ENCODE results near the gene NAP1L4.

NAP1L4 gene

GRCh38 chr11:2931420-2931746 is 60.7 kb downstream of the NAP1L4 start:
- no peak overlapping the region for H3K4me3 ChIP-seq (ENCODE audit: low read depth in 1 of 5, low read length in 5 of 5)
- H3K4me1 ChIP-seq (ENCODE audit: control insufficient read depth in 5 of 5, insufficient read depth in 5 of 5, low read length in 5 of 5): peaks cover 0 to 43% (median 33%) of the 10 kb centered on the region in 5 donors
- H3K9me3 ChIP-seq (ENCODE audit: control insufficient read depth in 5 of 5, low read length in 5 of 5): no peaks in the 10 kb centered on the region
- no peak overlapping the region for H3K27ac ChIP-seq (ENCODE audit: low read depth, low read length)
- H3K9ac ChIP-seq (ENCODE audit: low read length in 5 of 5): no peak overlapping the region
- no peaks in the 10 kb centered on the region for H3K36me3 ChIP-seq (ENCODE audit: control insufficient read depth in 5 of 5, insufficient read depth in 5 of 5, low read length in 5 of 5)
- peaks cover 0 to 27% (median 6%) of the 10 kb centered on the region in 5 donors for H3K27me3 ChIP-seq (ENCODE audit: control insufficient read depth in 5 of 5, insufficient read depth in 4 of 5, low read length in 5 of 5)

DNA sequence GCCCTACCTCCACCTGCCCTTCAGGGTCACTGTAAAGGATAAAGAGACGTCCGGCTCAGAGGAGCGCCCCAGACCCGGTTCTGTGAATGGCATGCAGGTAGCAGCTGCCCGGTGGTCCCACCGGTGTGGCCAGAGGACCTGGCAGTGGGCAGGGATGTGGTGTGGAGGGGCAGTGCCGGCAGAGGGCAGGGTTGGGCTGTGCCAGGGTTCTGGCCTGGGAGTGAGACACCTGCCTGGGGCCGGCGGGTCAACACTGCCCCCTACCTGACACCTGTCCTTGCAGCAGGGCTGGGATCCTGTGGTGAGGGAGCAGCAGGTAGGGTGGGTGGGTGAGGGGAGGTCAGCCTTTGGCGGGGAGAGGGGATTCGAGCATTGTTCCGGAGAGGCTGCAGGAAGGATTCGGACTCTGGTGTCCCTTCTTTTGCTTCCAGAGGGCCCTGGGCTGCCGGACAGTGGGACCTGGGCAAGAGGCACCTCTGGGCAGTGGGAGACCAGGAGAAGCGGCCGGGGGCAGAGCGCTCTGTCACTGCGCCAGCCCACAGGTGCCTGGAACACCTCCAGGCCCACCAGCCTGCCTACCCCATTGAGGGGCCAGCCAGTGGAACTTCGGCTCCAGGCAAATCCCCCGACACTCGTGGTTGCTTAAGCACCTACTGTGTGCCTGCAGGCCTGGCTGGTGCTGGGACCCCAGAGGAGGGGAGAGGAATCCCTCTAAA is 61.3 kb downstream of the NAP1L4 start:
- peak overlapping the region in 1 of 5 donors; percentile 69 for H3K9ac ChIP-seq (ENCODE audit: low read length in 5 of 5)
- H3K27ac ChIP-seq (ENCODE audit: low read depth, low read length): peak overlapping the region; percentile 30
- peaks cover 0 to 43% (median 33%) of the 10 kb centered on the region in 5 donors for H3K4me1 ChIP-seq (ENCODE audit: control insufficient read depth in 5 of 5, insufficient read depth in 5 of 5, low read length in 5 of 5)
- no peaks in the 10 kb centered on the region for H3K9me3 ChIP-seq (ENCODE audit: control insufficient read depth in 5 of 5, low read length in 5 of 5)
- peak overlapping the region in 4 of 5 donors; percentile 39 to 67 (median 58) for H3K4me3 ChIP-seq (ENCODE audit: low read depth in 1 of 5, low read length in 5 of 5)
- peaks cover 0 to 28% (median 6%) of the 10 kb centered on the region in 5 donors for H3K27me3 ChIP-seq (ENCODE audit: control insufficient read depth in 5 of 5, insufficient read depth in 4 of 5, low read length in 5 of 5)
- no peaks in the 10 kb centered on the region for H3K36me3 ChIP-seq (ENCODE audit: control insufficient read depth in 5 of 5, insufficient read depth in 5 of 5, low read length in 5 of 5)

- H3K4me3 ChIP-seq (ENCODE audit: low read depth in 1 of 5, low read length in 5 of 5): peak overlapping the region; percentile 57 to 67 (median 59)
- H3K9me3 ChIP-seq (ENCODE audit: control insufficient read depth in 5 of 5, low read length in 5 of 5): no peaks in the 10 kb centered on the region
- peak overlapping the region in 4 of 5 donors; percentile 42 to 69 (median 56) for H3K9ac ChIP-seq (ENCODE audit: low read length in 5 of 5)
- no peaks in the 10 kb centered on the region for H3K36me3 ChIP-seq (ENCODE audit: control insufficient read depth in 5 of 5, insufficient read depth in 5 of 5, low read length in 5 of 5)
- peaks cover 0 to 43% (median 33%) of the 10 kb centered on the region in 5 donors for H3K4me1 ChIP-seq (ENCODE audit: control insufficient read depth in 5 of 5, insufficient read depth in 5 of 5, low read length in 5 of 5)
- H3K27me3 ChIP-seq (ENCODE audit: control insufficient read depth in 5 of 5, insufficient read depth in 4 of 5, low read length in 5 of 5): peaks cover 0 to 28% (median 6%) of the 10 kb centered on the region in 5 donors
- H3K27ac ChIP-seq (ENCODE audit: low read depth, low read length): peak overlapping the region; percentile 30
Measured at GRCh38 chr11:2929950-2930703, 62.0 kb downstream of the NAP1L4 start.

GRCh38 chr11:2929531-2929949 is 62.6 kb downstream of the NAP1L4 start:
- H3K9ac ChIP-seq (ENCODE audit: low read length in 5 of 5): peak overlapping the region in 3 of 5 donors; percentile 42 to 69 (median 56)
- no peaks in the 10 kb centered on the region for H3K9me3 ChIP-seq (ENCODE audit: control insufficient read depth in 5 of 5, low read length in 5 of 5)
- peak overlapping the region; percentile 30 for H3K27ac ChIP-seq (ENCODE audit: low read depth, low read length)
- H3K4me1 ChIP-seq (ENCODE audit: control insufficient read depth in 5 of 5, insufficient read depth in 5 of 5, low read length in 5 of 5): peaks cover 1 to 49% (median 37%) of the 10 kb centered on the region in 5 donors
- peak overlapping the region in 4 of 5 donors; percentile 57 to 67 (median 60) for H3K4me3 ChIP-seq (ENCODE audit: low read depth in 1 of 5, low read length in 5 of 5)
- H3K27me3 ChIP-seq (ENCODE audit: control insufficient read depth in 5 of 5, insufficient read depth in 4 of 5, low read length in 5 of 5): peaks cover 0 to 29% (median 6%) of the 10 kb centered on the region in 5 donors
- no peaks in the 10 kb centered on the region for H3K36me3 ChIP-seq (ENCODE audit: control insufficient read depth in 5 of 5, insufficient read depth in 5 of 5, low read length in 5 of 5)

- Histone ChIP-seq H3K4me1 (ENCODE audit: control insufficient read depth in 5 of 5, insufficient read depth in 5 of 5, low read length in 5 of 5) (peaks cover 5 to 54% (median 40%) of the 10 kb centered on the region in 5 donors), H3K27me3 (ENCODE audit: control insufficient read depth in 5 of 5, insufficient read depth in 4 of 5, low read length in 5 of 5) (peaks cover 0 to 32% (median 6%) of the 10 kb centered on the region in 5 donors), H3K27ac (ENCODE audit: low read depth, low read length) (peak within 1 kb of the TSS; percentile 30), H3K9me3 (ENCODE audit: control insufficient read depth in 5 of 5, low read length in 5 of 5) (no peaks in the 10 kb centered on the region), H3K9ac (ENCODE audit: low read length in 5 of 5) (peak within 1 kb of the TSS in 4 of 5 donors; percentile 42 to 69 (median 56)), H3K36me3 (ENCODE audit: control insufficient read depth in 5 of 5, insufficient read depth in 5 of 5, low read length in 5 of 5) (no peaks in the 10 kb centered on the region), H3K4me3 (ENCODE audit: low read depth in 1 of 5, low read length in 5 of 5) (peak within 1 kb of the TSS; percentile 58 to 71 (median 64))
Measured at GRCh38 chr11:2928605-2929530, 63.3 kb downstream of the NAP1L4 start, which contains the start of gene PHLDA2. Gene PHLDA2, minus strand, starts transcription at chr11:2929420. Its CDS starts 56 bp downstream, at chr11:2929364.

DNA sequence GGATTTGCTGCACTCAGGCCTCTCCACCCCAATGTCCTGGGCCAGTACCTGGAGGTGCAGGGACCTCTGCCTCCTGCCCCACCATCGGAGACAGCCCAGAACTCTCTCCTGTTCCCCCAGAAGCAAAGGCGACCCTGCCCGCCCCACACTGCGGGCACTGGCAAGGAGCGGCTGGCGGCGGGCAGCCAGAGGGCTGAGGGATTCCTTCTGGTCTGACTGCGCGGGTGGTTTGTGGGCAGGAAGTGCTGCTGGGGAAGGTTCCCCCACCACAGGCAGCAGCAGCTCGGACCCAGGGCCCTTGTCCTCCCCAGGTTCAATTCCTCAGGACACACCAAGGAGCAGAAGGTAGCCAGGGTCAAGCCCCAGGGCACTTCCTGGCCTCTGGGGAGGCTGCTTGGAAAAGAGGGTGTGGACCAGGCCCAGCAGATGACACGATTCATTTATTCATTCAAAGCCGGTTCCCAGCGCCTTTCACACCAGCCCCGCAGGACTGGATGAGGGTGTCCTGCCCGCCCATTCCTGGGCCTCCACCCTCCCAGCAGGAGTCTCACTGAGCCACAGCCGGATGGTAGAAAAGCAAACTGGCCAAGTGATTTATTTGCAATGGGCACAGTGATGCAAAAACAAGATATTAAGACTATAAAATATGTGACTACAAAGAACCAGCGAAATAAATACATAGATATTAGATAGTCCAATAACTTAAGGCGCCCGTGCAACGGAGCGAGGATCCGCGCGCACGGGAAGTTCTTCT is 64.1 kb downstream of the NAP1L4 start:
- H3K27me3 ChIP-seq (ENCODE audit: control insufficient read depth in 5 of 5, insufficient read depth in 4 of 5, low read length in 5 of 5): peaks cover 0 to 32% (median 6%) of the 10 kb centered on the region in 5 donors
- peak overlapping the region in 1 of 5 donors; percentile 47 for H3K9ac ChIP-seq (ENCODE audit: low read length in 5 of 5)
- H3K9me3 ChIP-seq (ENCODE audit: control insufficient read depth in 5 of 5, low read length in 5 of 5): no peaks in the 10 kb centered on the region
- H3K27ac ChIP-seq (ENCODE audit: low read depth, low read length): no peak overlapping the region
- no peaks in the 10 kb centered on the region for H3K36me3 ChIP-seq (ENCODE audit: control insufficient read depth in 5 of 5, insufficient read depth in 5 of 5, low read length in 5 of 5)
- peak overlapping the region in 4 of 5 donors; percentile 19 to 71 (median 68) for H3K4me3 ChIP-seq (ENCODE audit: low read depth in 1 of 5, low read length in 5 of 5)
- peaks cover 5 to 49% (median 42%) of the 10 kb centered on the region in 5 donors for H3K4me1 ChIP-seq (ENCODE audit: control insufficient read depth in 5 of 5, insufficient read depth in 5 of 5, low read length in 5 of 5)

GRCh38 chr11:2927121-2927800 is 64.9 kb downstream of the NAP1L4 start:
- H3K27ac ChIP-seq (ENCODE audit: low read depth, low read length): no peak overlapping the region
- H3K9ac ChIP-seq (ENCODE audit: low read length in 5 of 5): no peak overlapping the region
- H3K9me3 ChIP-seq (ENCODE audit: control insufficient read depth in 5 of 5, low read length in 5 of 5): no peaks in the 10 kb centered on the region
- no peaks in the 10 kb centered on the region for H3K36me3 ChIP-seq (ENCODE audit: control insufficient read depth in 5 of 5, insufficient read depth in 5 of 5, low read length in 5 of 5)
- H3K4me1 ChIP-seq (ENCODE audit: control insufficient read depth in 5 of 5, insufficient read depth in 5 of 5, low read length in 5 of 5): peaks cover 5 to 45% (median 41%) of the 10 kb centered on the region in 5 donors
- no peak overlapping the region for H3K4me3 ChIP-seq (ENCODE audit: low read depth in 1 of 5, low read length in 5 of 5)
- H3K27me3 ChIP-seq (ENCODE audit: control insufficient read depth in 5 of 5, insufficient read depth in 4 of 5, low read length in 5 of 5): peaks cover 0 to 32% (median 6%) of the 10 kb centered on the region in 5 donors

- Histone ChIP-seq H3K4me3 (ENCODE audit: low read depth in 1 of 5, low read length in 5 of 5) (no peak overlapping the region), H3K36me3 (ENCODE audit: control insufficient read depth in 5 of 5, insufficient read depth in 5 of 5, low read length in 5 of 5) (no peaks in the 10 kb centered on the region), H3K27ac (ENCODE audit: low read depth, low read length) (no peak overlapping the region), H3K4me1 (ENCODE audit: control insufficient read depth in 5 of 5, insufficient read depth in 5 of 5, low read length in 5 of 5) (peaks cover 5 to 45% (median 41%) of the 10 kb centered on the region in 5 donors), H3K9ac (ENCODE audit: low read length in 5 of 5) (no peak overlapping the region), H3K9me3 (ENCODE audit: control insufficient read depth in 5 of 5, low read length in 5 of 5) (no peaks in the 10 kb centered on the region), H3K27me3 (ENCODE audit: control insufficient read depth in 5 of 5, insufficient read depth in 4 of 5, low read length in 5 of 5) (peaks cover 0 to 32% (median 6%) of the 10 kb centered on the region in 5 donors)
Measured at GRCh38 chr11:2926611-2927051, 65.5 kb downstream of the NAP1L4 start.

All from subcutaneous abdominal adipose tissue (tissue), 5 donors.